ENCODE results near the gene NCAM2. TPM values are rescaled to one million over a fixed set of nuclear protein-coding genes. Genes with fewer than 3 reads are reported as not detected.

Gene NCAM2
- total RNA-seq, 3 donors from 2014 or later, result 2.9 to 14.1 (median 4.0) TPM

GRCh38 chr21:21236996-21237395, 238.8 kb downstream of the NCAM2 start:
- no peak for TF ChIP-seq CTCF (IDR thresholded peaks at IDR 0.05)

GRCh38 chr21:21238629-21239400, 240.6 kb downstream of the NCAM2 start:
- no peak for TF ChIP-seq CTCF (IDR thresholded peaks at IDR 0.05)
- no peak for DNase-seq
- ATAC-seq, result no peak
- Histone ChIP-seq H3K9me3 (no peaks in the 10 kb centered on the region), H3K4me3 (no peak overlapping the region), H3K36me3 (ENCODE audit: low read depth) (no peaks in the 10 kb centered on the region), H3K4me1 (ENCODE audit: low read depth) (no peaks in the 10 kb centered on the region)
- intact Hi-C loops (cut with DNase I, micrococcal nuclease), result no loop called here

More at GRCh38 chr21:21236996-21237395, 238.8 kb downstream of the NCAM2 start:
- intact Hi-C loops (cut with DNase I, micrococcal nuclease), result no loop called here
- H3K36me3 ChIP-seq (ENCODE audit: low read depth), result no peaks in the 10 kb centered on the region
- no peaks in the 10 kb centered on the region for H3K9me3 ChIP-seq
- DNase-seq (no peak), ATAC-seq (no peak)
- H3K4me1 ChIP-seq (ENCODE audit: low read depth), result no peaks in the 10 kb centered on the region
- H3K4me3 ChIP-seq, result no peak overlapping the region

- intact Hi-C loops (cut with DNase I, micrococcal nuclease), result no loop called here
- no peak for TF ChIP-seq CTCF (IDR thresholded peaks at IDR 0.05)
- DNase-seq, result no peak
- no peaks in the 10 kb centered on the region for H3K9me3 ChIP-seq
- no peak overlapping the region for H3K4me3 ChIP-seq
- H3K36me3 ChIP-seq (ENCODE audit: low read depth), result no peaks in the 10 kb centered on the region
- no peaks in the 10 kb centered on the region for H3K4me1 ChIP-seq (ENCODE audit: low read depth)
- no peak for ATAC-seq
These were observed 243.2 kb downstream of the NCAM2 start for GRCh38 chr21:21241391-21241790.

GRCh38 chr21:21246007-21246406, 247.8 kb downstream of the NCAM2 start:
- ATAC-seq (no peak), DNase-seq (no peak)
- Histone ChIP-seq H3K4me3 (no peak overlapping the region), H3K36me3 (ENCODE audit: low read depth) (no peaks in the 10 kb centered on the region), H3K4me1 (ENCODE audit: low read depth) (no peaks in the 10 kb centered on the region), H3K9me3 (no peaks in the 10 kb centered on the region)
- intact Hi-C loops (cut with DNase I, micrococcal nuclease), result no loop called here
- no peak for TF ChIP-seq CTCF (IDR thresholded peaks at IDR 0.05)

- DNase-seq (no peak), ATAC-seq (no peak)
- intact Hi-C loops (cut with DNase I, micrococcal nuclease), result no loop called here
- no peak for TF ChIP-seq CTCF (IDR thresholded peaks at IDR 0.05)
- no peak overlapping the region for H3K4me3 ChIP-seq
- H3K36me3 ChIP-seq (ENCODE audit: low read depth), result no peaks in the 10 kb centered on the region
- H3K9me3 ChIP-seq, result no peaks in the 10 kb centered on the region
- no peaks in the 10 kb centered on the region for H3K4me1 ChIP-seq (ENCODE audit: low read depth)
These were observed 249.2 kb downstream of the NCAM2 start for GRCh38 chr21:21247424-21247823.
